K562 (cell line): Measurements from ENCODE around the gene SEPTIN1. TPM values are rescaled to one million over a fixed set of nuclear protein-coding genes. Genes with fewer than 3 reads are reported as not detected.
A peak's percentile ranks its signal among the peaks of the same experiment; 100 is the strongest.

Experiments
- ARID4B ChIP-seq: sonication (generic); formaldehyde crosslinking; IDR thresholded peaks from 2 replicates; pipeline ENCODE4 v1.8.0; 2022; ENCODE audit warnings: mild to moderate bottlenecking, missing genetic modification reagents
- FOXJ3 ChIP-seq: sonication (generic); formaldehyde crosslinking; IDR thresholded peaks from 2 replicates; pipeline ENCODE4 v1.4.0; 2020; ENCODE audit warnings: mild to moderate bottlenecking, missing genetic modification reagents
- HMGN3 ChIP-seq: IDR thresholded peaks from 2 replicates; pipeline ENCODE4 v1.6.1; 2011; ENCODE audit warnings: borderline replicate concordance, low read depth, mild to moderate bottlenecking, mixed read lengths, low read length; ENCODE audit not compliant: insufficient read length; ENCODE audit errors: extremely low read depth
- MTA1 ChIP-seq: fragments of 450-650 bp; IDR thresholded peaks from 2 replicates; pipeline ENCODE4 v1.6.1; 2017; ENCODE audit warnings: borderline replicate concordance
- NELFE ChIP-seq: IDR thresholded peaks from 2 replicates; pipeline ENCODE4 v1.6.1; 2011; ENCODE audit warnings: mild to moderate bottlenecking; ENCODE audit not compliant: insufficient read depth, insufficient read length
- NR2C1 ChIP-seq, 2 experiments: fragments of 450-650 bp; IDR thresholded peaks; 2 replicates each; pipeline ENCODE4 v1.6.1; 2017; ENCODE audit warnings: mild to moderate bottlenecking in 2 of 2, antibody characterized with exemption in 1 of 2, inconsistent platforms in 1 of 2, missing compliant biosample characterization in 1 of 2, missing genetic modification characterization in 1 of 2
- OTX1 ChIP-seq: fragments of 450-650 bp; formaldehyde crosslinking; IDR thresholded peaks from 2 replicates; pipeline ENCODE4 v1.4.0; 2022; ENCODE audit warnings: mild to moderate bottlenecking
- REST ChIP-seq, 2 experiments: fragments of 450-650 bp; formaldehyde crosslinking in 1 of 2; IDR thresholded peaks; 2 replicates each; pipeline versions ENCODE4 v1.4.0 to v1.6.1; 2014 to 2020; ENCODE audit warnings: mild to moderate bottlenecking in 2 of 2, borderline replicate concordance in 1 of 2, low read depth in 1 of 2
- SMAD2 ChIP-seq: fragments of 150-350 bp; IDR thresholded peaks from 2 replicates; pipeline ENCODE4 v1.6.1; 2014; ENCODE audit warnings: low read depth, mild to moderate bottlenecking, low read length
- SP1 ChIP-seq: sonication (generic); formaldehyde crosslinking; IDR thresholded peaks from 2 replicates; pipeline ENCODE4 v1.8.1; 2022; ENCODE audit warnings: mild to moderate bottlenecking, missing genetic modification reagents
- TAL1 ChIP-seq: fragments of 450-650 bp; IDR thresholded peaks from 2 replicates; pipeline ENCODE4 v1.6.1; 2016; ENCODE audit warnings: mild to moderate bottlenecking
- ZKSCAN1 ChIP-seq: fragments of 150-350 bp; IDR thresholded peaks from 2 replicates; pipeline ENCODE4 v1.6.1; 2016; ENCODE audit warnings: low read depth, low read length
- polyA plus RNA-seq, 8 experiments: library from polyadenylated mRNA; depleted of rRNA in 4 of 8; stranded (reverse) in 5 of 8; unstranded in 3 of 8; fragments of >200 nt; fragmentation: Nextera tagmentation in 2 of 8; fragmentation: Illumina TruSeq in 1 of 8; extraction: Ambion mirVana in 2 of 8; extraction: Trizol in 1 of 8; gene quantifications; 2 replicates each; pipeline versions ENCODE4 v1.2.1 to v1.2.3, GENCODE V29; 2011 to 2014; ENCODE audit warnings: inconsistent platforms in 1 of 8, missing spikeins in 1 of 8
- total RNA-seq, 7 experiments: library from RNA; depleted of rRNA in 6 of 7; stranded (reverse); fragments of >200 nt in 6 of 7; fragmentation: Illumina TruSeq in 2 of 7; extraction: Trizol in 2 of 7; gene quantifications; 2 replicates each; pipeline versions ENCODE4 v1.2.1 to v1.2.3, GENCODE V29; 2011 to 2021; ENCODE audit warnings: low replicate concordance in 1 of 7
- TF ChIP-seq, protein P1 (sequence below): sonication (generic); formaldehyde crosslinking; IDR thresholded peaks from 2 replicates; pipeline ENCODE4 v1.4.0; 2020; ENCODE audit warnings: mild to moderate bottlenecking, missing genetic modification reagents

Gene SEPTIN1
- total and polyA plus RNA-seq, 9 of the 15 experiments (the other 6 are each of a cell fraction or from before 2014, with no cell fraction given) = 0.23 to 5.6 (median 1.7) TPM; not detected in 1

- TF ChIP-seq ARID4B (CRISPR knock-in tag) (peak; percentile 5; the same call in 1 of the 2 replicates), SMAD2 (no peak), FOXJ3 (CRISPR knock-in tag) (no peak), SP1 (CRISPR knock-in tag) (no peak), REST (IDR thresholded peaks at IDR 0.05; ENCODE audit: borderline replicate concordance) (no peak), REST (CRISPR knock-in tag; IDR thresholded peaks at IDR 0.05; ENCODE audit: low read depth) (no peak), OTX1 (CRISPR knock-in tag) (no peak), MTA1 (no peak), ZKSCAN1 (no peak), NR2C1 (IDR thresholded peaks at IDR 0.05) (no peak), NR2C1 (tag; IDR thresholded peaks at IDR 0.05) (no peak; the same call in none of the 2 replicates), HMGN3 (no peak), NELFE (no peak), TAL1 (no peak)
- TF ChIP-seq, protein P1, sequence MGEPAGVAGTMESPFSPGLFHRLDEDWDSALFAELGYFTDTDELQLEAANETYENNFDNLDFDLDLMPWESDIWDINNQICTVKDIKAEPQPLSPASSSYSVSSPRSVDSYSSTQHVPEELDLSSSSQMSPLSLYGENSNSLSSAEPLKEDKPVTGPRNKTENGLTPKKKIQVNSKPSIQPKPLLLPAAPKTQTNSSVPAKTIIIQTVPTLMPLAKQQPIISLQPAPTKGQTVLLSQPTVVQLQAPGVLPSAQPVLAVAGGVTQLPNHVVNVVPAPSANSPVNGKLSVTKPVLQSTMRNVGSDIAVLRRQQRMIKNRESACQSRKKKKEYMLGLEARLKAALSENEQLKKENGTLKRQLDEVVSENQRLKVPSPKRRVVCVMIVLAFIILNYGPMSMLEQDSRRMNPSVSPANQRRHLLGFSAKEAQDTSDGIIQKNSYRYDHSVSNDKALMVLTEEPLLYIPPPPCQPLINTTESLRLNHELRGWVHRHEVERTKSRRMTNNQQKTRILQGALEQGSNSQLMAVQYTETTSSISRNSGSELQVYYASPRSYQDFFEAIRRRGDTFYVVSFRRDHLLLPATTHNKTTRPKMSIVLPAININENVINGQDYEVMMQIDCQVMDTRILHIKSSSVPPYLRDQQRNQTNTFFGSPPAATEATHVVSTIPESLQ (CRISPR knock-in tag) = no peak
Measured at GRCh38 chr16:30380803-30381208, 1.6 kb downstream of the SEPTIN1 start (continued).
